GM19468 (cell line): Measurements from ENCODE around the gene SLC1A4.
A peak's percentile ranks its signal among the peaks of the same experiment; 100 is the strongest.
"Not testable (repeated sequence)": the region's sequence is repeated elsewhere in the genome, so short reads cannot be mapped to it uniquely, and the experiment has no call there.

Source experiments
- ATAC-seq: cut with Tn5 transposase; IDR thresholded peaks from one replicate; pipeline ENCODE4 v1.9.1; 2021; ENCODE audit warnings: mild to moderate bottlenecking, moderate library complexity, moderate number of reproducible peaks; ENCODE audit not compliant: unreplicated experiment; ENCODE audit errors: extremely low read depth

Gene SLC1A4

DNA sequence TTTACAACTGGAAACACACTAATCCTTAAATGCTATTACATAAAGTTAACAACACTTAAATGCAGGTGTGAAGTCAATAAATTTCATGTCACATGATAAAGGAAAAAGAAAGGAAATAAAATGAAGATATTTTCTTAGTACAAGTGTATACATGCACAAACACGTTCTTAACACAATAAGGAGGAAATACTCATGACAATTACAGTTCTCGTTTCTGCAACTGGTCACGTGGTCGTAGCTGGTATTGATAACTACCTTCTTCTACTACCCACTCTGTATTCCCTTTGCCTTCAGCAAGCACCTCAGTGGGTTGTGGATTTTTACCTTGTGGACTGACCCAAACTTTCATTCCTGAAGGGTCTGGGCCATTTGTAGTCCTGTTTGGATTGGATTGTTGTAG is 26.1 kb upstream of the SLC1A4 start:
- not testable (repeated sequence) for ATAC-seq

DNA sequence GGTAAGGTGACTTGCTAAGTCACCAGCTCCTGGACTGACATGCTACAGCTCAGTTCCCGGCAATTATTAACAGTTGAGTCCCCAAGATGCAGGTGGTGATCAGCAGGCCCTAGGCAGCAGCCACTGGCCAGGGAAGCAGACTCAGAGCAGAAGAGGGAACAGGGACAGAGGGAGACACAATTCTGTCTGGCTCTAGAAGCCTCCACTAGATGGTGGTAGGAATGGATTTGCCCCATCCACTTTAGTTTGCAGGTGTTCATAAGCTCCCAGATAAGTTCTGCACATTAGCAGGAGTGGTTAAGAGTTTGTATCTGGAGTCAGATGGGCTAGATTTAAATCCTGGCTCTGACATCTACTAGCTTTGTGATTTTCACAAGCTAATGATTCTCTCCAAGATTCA is 25.5 kb upstream of the SLC1A4 start:
- no peak for ATAC-seq

GRCh38 chr2:64966017-64966416 is 23.2 kb upstream of the SLC1A4 start:
- ATAC-seq = no peak

- no peak for ATAC-seq
Measured at GRCh38 chr2:64966839-64967238, 22.4 kb upstream of the SLC1A4 start.

- ATAC-seq = no peak
Measured at GRCh38 chr2:64967601-64968000, 21.6 kb upstream of the SLC1A4 start.

GRCh38 chr2:64969086-64969485 is 20.1 kb upstream of the SLC1A4 start:
- not testable (repeated sequence) for ATAC-seq

DNA sequence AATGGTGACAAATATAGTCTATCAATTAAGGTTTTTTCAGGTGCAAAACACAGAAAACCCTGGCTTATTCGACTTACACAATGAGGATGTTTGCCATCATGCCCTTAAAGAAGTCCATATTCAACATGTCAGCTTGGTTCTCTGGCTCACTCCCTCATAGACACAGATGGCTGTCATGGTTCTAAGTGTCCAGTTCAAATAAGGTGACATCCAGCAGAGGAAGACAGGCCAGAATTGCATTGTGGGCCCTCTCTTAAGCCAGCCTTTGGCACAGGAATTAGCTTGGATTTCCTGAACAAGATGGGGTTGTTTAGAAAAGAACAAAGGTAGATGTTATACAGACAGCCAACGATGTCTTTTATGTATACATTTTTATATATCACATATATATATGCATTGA is 18.7 kb upstream of the SLC1A4 start:
- no peak for ATAC-seq

- no peak for ATAC-seq
Measured at GRCh38 chr2:64972426-64972825, 16.8 kb upstream of the SLC1A4 start.

GRCh38 chr2:64972876-64973275 is 16.3 kb upstream of the SLC1A4 start:
- ATAC-seq = no peak

DNA sequence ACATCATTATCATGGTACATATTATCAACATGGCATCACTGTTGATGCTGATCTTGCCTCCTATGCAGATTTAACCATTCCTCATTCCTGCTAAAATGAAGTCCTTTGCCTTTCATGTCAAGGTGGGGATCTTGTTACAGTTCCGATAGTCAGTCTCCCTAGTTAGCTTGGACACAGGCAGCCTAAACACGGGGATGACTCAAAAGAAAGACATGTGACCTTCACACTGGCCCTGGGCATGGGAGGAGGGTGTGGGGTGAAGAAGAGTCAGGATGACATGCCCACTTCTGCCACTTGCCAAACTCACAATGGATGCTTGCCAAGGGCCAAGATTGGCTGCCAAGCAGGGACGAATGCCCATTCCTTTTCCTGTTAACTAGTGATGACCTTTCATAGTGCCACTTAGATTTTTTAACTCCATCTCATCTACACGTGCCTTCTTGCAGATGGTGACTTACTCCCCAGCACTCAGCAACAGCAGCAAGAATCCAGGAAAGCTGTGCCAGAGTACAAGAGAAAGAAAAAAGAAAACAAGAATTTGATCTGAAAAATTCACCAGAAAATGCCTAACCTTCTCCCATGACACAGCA is 13.9 kb upstream of the SLC1A4 start:
- no peak for ATAC-seq

DNA sequence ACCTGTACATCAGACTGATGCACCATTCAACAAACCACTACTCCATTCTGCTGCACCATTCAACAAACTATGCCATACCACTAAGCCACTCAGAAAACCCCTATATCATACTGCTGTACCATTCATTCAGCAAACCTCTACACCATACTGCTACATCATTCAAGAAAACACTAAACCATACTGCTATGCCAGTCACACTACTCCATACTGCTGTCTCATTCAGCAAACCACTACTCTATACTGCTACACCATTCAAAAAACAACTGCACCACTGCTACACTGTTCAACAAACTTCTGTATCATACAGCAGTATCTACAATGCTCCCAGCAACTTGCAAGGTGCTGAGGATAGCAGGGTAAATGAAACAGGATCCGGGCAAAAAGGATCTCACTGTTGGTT is 12.9 kb upstream of the SLC1A4 start:
- no peak for ATAC-seq

- no peak for ATAC-seq
Measured at GRCh38 chr2:64978514-64979268, 10.5 kb upstream of the SLC1A4 start.

DNA sequence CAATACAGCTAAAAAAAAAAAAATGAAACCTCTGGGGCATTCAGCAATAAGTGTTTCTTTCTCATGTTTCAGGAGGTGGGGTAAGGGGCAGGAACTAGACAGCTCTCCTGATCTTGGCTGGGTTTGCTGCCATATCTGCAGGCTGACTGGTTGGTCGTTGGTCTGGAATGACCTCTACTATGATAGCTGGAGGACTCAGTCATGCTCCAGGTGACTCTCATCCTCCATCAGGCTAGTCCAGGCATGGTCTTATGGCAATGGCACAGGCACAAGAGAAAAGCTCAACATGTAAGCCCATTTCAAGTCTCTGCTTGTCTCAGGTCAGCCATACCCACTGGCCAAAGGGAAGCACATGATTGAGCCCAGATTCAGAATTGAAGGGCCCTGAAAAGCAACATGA is 9.5 kb upstream of the SLC1A4 start:
- ATAC-seq = no peak

GRCh38 chr2:64980183-64980582 is 9.0 kb upstream of the SLC1A4 start:
- no peak for ATAC-seq

DNA sequence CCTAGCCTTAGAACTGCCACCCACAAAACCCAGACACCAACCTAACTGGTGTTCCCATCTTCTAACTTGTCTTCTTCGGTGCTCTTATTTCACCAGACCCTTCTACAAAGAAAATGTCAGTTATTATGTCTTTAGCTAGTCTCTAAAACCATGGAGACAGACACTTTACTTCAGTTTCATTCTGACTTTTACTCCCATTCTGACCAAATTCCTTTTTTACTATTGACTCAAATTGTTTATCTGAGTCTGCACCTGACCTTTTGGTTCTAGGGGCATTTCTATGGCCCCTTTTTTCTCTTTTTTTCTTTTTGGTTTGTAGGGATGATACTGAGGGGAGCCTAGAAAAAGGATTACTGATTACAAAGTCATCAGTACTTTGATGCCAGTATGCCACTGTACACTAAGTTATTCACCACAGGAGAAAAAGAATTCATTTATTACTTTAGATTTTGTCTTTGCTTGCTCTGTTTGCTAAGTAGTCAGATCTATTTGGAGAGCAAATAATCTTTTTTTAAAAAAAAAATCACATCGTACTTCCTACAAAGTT is 6.8 kb upstream of the SLC1A4 start:
- ATAC-seq = peak; percentile 47

- ATAC-seq = no peak
Measured at GRCh38 chr2:64982932-64983331, 6.3 kb upstream of the SLC1A4 start.

- no peak for ATAC-seq
Measured at GRCh38 chr2:64985447-64985846, 3.8 kb upstream of the SLC1A4 start.

DNA sequence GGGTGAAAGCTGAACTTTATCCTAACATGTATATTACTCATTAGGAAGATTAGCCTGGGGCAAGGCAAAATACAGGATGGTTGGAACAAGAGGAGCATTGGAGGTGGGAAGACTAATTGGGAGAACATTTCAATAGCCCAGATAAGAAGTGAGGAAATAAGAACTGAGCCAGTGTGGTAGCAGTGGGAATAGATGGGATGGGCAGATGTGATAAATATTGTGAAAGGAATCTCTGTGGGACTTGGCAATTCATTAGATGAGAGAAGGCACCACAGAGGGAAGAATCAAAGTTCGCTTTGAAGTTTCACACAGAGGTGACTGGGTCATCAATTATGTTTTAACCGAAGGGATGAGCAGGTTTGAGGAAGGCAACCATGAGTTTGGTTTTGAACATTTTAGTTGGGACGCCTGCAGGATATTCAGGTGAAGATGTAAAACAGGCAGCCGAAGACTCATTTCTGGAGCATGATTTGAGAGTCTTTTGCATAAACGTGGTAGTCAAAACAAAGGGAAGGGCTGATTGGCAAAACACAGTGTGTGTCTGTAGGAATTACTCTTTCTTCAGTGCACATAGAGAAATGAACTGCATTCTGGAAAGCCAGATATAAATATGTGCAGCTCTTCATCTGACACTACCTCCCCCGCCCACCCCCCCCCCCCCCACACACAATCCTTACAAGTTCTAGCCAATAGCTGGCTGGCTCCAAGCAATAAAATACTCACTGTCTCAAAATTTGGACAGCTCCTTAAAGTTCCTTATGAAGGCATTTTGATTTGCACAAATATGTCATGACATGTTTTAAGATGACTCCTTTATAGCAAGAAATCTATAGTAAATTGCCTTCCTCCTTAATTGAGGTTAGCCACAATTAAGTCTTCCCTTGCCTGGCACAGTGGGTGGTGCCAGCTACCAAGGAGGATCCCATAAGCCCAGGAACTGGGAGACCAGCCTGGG is 1.9 kb upstream of the SLC1A4 start:
- ATAC-seq = no peak

DNA sequence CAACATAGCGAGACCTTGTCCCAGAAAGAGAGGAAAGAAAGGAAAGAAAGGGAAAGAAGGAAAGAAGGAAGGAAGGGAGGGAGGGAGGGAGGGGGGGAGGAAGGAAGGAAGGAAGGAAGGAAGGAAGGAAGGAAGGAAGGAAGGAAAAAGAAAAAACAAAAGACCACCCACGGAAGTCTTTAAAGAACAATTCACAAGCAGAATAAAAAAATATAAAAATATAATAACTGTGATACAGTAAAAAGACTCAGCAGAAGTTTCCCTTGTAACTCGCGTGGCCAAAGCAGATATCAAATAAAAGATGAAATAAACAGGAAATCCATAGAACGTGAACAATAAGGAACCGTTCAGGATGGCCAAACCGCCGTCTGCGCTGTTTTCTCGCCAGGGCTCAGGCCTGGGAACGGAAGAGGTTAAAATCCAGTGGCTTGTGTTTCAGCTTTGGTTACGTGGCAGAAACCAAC is 1.2 kb upstream of the SLC1A4 start:
- ATAC-seq = no peak

DNA sequence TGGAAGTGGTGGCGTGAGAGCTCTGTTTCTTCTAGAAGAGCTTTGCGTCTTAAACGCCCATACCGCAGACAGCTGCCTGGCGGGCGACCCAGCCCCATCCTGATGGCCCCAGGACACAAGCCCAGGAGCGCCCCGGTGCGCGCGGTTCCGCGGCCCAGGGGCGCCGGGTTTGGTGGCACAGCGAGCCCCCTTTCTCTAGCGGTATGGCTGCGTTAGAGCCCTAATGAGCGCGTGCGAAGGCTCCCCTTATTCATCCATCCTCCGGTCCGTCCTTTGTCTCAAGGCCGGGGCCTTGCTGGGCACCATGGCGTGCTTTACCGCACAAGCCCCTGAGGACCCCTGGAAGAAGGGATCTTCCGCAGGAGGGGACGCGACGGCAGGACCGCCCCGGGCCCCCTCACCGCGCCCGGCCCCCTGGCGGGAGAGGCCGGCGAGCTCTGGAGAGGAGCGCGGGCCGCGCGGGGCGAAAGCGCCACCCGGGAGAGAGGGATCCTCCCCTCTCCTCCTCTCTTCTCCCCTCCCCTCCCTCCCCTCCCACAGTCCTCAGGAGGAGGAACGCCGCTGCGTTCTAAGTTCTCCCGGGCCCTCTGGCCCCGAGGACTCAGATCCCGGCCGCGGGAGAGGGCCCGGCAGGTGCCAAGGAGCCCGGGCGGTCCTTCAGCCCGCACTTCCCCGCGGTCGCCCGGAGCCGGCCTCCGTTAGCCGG is 626 bp upstream of the SLC1A4 start:
- peak; percentile 18 for ATAC-seq
